ENCODE data around the gene TNNC2. TPM values are rescaled to one million over a fixed set of nuclear protein-coding genes. Genes with fewer than 3 reads are reported as not detected.
A peak's percentile ranks its signal among the peaks of the same experiment; 100 is the strongest.

TNNC2 gene
- total and polyA plus RNA-seq, 9 of the 15 experiments (the other 6 are each of a cell fraction or from before 2014, with no cell fraction given), result not detected

DNA sequence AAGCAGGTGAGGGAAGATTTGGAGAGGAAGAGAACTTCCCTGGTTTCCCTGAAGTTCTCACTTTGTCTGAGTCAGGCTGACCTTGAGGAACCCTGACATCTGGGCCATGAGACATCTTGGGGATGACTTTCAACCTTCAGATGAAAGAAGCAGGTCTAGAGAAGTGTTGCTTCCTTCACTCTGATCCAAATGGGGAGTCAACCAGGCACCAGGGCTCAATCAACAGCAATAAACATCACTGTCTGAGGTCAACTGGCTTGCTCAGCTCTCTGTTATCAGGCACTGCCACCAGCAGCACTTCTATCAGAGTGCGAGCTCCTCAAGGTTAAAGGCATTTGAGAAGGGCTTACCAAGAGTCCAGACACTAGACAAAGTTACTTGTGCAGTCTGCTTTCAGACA, 23.8 kb upstream of the TNNC2 start (continued):
- no peak for TF ChIP-seq ZNF75A (CRISPR knock-in tag; IDR thresholded peaks at IDR 0.05)
- no peak for TF ChIP-seq XRCC4 (IDR thresholded peaks at IDR 0.05; ENCODE audit: extremely low read depth, insufficient read depth, insufficient read length)
- TF ChIP-seq ZNF583 (CRISPR knock-in tag; IDR thresholded peaks at IDR 0.05), result no peak
- no peak for TF ChIP-seq DIDO1 (tag; IDR thresholded peaks at IDR 0.05; ENCODE audit: low read depth)
- peak; percentile 55; the same call in 1 of the 2 replicates for TF ChIP-seq STAT5A (IDR thresholded peaks at IDR 0.05; ENCODE audit: borderline replicate concordance, low read length)
- no peak for TF ChIP-seq ZNF274 (IDR thresholded peaks at IDR 0.05; ENCODE audit: borderline replicate concordance, low read depth, low read length)
- TF ChIP-seq ZNF263 (CRISPR knock-in tag; IDR thresholded peaks at IDR 0.05; ENCODE audit: borderline replicate concordance), result no peak
- no peak for TF ChIP-seq ADNP (tag; IDR thresholded peaks at IDR 0.05)
- no peak for TF ChIP-seq MAZ (CRISPR knock-in tag; conservative IDR thresholded peaks at IDR 0.05 in 1 of 2, IDR thresholded peaks at IDR 0.05 in 1 of 2)
- TF ChIP-seq ZNF24 (IDR thresholded peaks at IDR 0.05), result no peak; the same call in 1 of the 2 replicates
- no peak for TF ChIP-seq TGIF2 (CRISPR knock-in tag; IDR thresholded peaks at IDR 0.05)
- TF ChIP-seq, protein P1, sequence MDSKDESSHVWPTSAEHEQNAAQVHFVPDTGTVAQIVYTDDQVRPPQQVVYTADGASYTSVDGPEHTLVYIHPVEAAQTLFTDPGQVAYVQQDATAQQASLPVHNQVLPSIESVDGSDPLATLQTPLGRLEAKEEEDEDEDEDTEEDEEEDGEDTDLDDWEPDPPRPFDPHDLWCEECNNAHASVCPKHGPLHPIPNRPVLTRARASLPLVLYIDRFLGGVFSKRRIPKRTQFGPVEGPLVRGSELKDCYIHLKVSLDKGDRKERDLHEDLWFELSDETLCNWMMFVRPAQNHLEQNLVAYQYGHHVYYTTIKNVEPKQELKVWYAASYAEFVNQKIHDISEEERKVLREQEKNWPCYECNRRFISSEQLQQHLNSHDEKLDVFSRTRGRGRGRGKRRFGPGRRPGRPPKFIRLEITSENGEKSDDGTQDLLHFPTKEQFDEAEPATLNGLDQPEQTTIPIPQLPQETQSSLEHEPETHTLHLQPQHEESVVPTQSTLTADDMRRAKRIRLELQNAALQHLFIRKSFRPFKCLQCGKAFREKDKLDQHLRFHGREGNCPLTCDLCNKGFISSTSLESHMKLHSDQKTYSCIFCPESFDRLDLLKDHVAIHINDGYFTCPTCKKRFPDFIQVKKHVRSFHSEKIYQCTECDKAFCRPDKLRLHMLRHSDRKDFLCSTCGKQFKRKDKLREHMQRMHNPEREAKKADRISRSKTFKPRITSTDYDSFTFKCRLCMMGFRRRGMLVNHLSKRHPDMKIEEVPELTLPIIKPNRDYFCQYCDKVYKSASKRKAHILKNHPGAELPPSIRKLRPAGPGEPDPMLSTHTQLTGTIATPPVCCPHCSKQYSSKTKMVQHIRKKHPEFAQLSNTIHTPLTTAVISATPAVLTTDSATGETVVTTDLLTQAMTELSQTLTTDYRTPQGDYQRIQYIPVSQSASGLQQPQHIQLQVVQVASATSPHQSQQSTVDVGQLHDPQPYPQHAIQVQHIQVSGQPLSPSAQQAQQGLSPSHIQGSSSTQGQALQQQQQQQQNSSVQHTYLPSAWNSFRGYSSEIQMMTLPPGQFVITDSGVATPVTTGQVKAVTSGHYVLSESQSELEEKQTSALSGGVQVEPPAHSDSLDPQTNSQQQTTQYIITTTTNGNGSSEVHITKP (IDR thresholded peaks at IDR 0.05; ENCODE audit: partially characterized antibody), result no peak
- no peak for TF ChIP-seq WHSC1 (IDR thresholded peaks at IDR 0.05; ENCODE audit: low read length)
- TF ChIP-seq ETV6 (IDR thresholded peaks at IDR 0.05; ENCODE audit: borderline replicate concordance in 1 of 2, low read depth in 2 of 2, low read length in 1 of 2), result no peak
- no peak for TF ChIP-seq ETV6 (CRISPR knock-in tag; IDR thresholded peaks at IDR 0.05; ENCODE audit: borderline replicate concordance)
- TF ChIP-seq PHB (CRISPR knock-in tag; IDR thresholded peaks at IDR 0.05), result no peak
- no peak for TF ChIP-seq MTF1 (CRISPR knock-in tag; IDR thresholded peaks at IDR 0.05; ENCODE audit: borderline replicate concordance)
- TF ChIP-seq POLR2AphosphoS5 (IDR thresholded peaks at IDR 0.05; ENCODE audit: control insufficient read depth, insufficient read depth, low read depth, low read length), result peak; percentile 80; the same call in 1 of the 2 replicates
- no peak for TF ChIP-seq PPARD (CRISPR knock-in tag; IDR thresholded peaks at IDR 0.05)
- TF ChIP-seq HEY1 (CRISPR knock-in tag; IDR thresholded peaks at IDR 0.05; ENCODE audit: borderline replicate concordance), result no peak
- peak; percentile 88 for TF ChIP-seq MEIS2 (IDR thresholded peaks at IDR 0.05; ENCODE audit: partially characterized antibody)
- TF ChIP-seq, protein P2, sequence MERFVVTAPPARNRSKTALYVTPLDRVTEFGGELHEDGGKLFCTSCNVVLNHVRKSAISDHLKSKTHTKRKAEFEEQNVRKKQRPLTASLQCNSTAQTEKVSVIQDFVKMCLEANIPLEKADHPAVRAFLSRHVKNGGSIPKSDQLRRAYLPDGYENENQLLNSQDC (CRISPR knock-in tag; IDR thresholded peaks at IDR 0.05), result no peak
- no peak for TF ChIP-seq GABPB2 (CRISPR knock-in tag; conservative IDR thresholded peaks at IDR 0.05)
- TF ChIP-seq, protein P3, sequence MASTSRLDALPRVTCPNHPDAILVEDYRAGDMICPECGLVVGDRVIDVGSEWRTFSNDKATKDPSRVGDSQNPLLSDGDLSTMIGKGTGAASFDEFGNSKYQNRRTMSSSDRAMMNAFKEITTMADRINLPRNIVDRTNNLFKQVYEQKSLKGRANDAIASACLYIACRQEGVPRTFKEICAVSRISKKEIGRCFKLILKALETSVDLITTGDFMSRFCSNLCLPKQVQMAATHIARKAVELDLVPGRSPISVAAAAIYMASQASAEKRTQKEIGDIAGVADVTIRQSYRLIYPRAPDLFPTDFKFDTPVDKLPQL (IDR thresholded peaks at IDR 0.05; ENCODE audit: extremely low read depth, insufficient read length), result no peak
- no peak for TF ChIP-seq MCM3 (IDR thresholded peaks at IDR 0.05)
- TF ChIP-seq FOXA1 (IDR thresholded peaks at IDR 0.05; ENCODE audit: borderline replicate concordance), result no peak

All from K562 (cell line).